ENCODE data around the gene MAEA. TPM values are rescaled to one million over a fixed set of nuclear protein-coding genes. Genes with fewer than 3 reads are reported as not detected.
A peak's percentile ranks its signal among the peaks of the same experiment; 100 is the strongest.

MAEA gene
- total RNA-seq, 4 donors from 2014 or later, result 114 to 211 (median 168) TPM

- no peak for TF ChIP-seq EP300 (IDR thresholded peaks at IDR 0.05; ENCODE audit: low read depth)
- H3K4me1 ChIP-seq, result peaks cover 0 to 11% (median 7%) of the 10 kb centered on the region in 4 donors
- H3K9me3 ChIP-seq, result no peaks in the 10 kb centered on the region
- WGBS, 2 donors (ENCODE audit: low coverage in 1 of 2), result 97% methylated on average over 17 of the region's 20 CpGs; no CpG with 5 or more reads in 1 of the 2 donors
- no peak overlapping the region for H3K4me3 ChIP-seq
- peaks cover 0 to 24% (median 16%) of the 10 kb centered on the region in 4 donors for H3K36me3 ChIP-seq
- in situ Hi-C loops (cut with MboI; ENCODE audit: low pct_ligation_motif_present in 1 of 4, low pct_unique_long_range_greater_than_20kb in 1 of 4, low sequenced_read_pairs in 3 of 4), result loop anchor here in 2 of 4 donors (10.0 kb wide), 1 partner anchor 86 kb away; no protein-coding TSS in a partner anchor
- no peaks in the 10 kb centered on the region for H3K27me3 ChIP-seq
- DNase-seq, result no peak
- no peak overlapping the region for H3K27ac ChIP-seq
- intact Hi-C loops (cut with DNase I; ENCODE audit: low total_unique reads), result no loop called here
Measured at GRCh38 chr4:1340861-1341260, 51.2 kb downstream of the MAEA start.

DNA sequence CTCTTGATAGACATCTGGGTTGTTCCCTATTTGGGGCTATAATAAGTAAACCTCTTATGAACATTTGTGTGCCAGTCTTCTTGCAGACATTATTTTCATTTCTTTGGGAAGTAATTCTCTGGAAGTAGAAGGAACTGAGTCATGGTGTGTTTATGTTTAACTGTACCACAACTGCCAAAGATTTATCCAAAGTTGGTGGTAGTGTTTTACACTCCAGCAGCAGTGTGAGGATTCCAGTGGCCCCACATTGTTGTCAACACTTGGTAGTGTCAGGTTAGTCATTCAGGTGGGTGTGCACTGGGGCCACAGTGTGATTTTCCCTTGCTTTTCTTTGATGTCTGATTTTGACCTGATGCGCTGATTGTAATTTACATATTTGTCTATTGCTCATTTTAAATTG lies 52.3 kb downstream of the MAEA start:
- in situ Hi-C loops (cut with MboI; ENCODE audit: low pct_ligation_motif_present in 1 of 4, low pct_unique_long_range_greater_than_20kb in 1 of 4, low sequenced_read_pairs in 3 of 4) (loop anchor here in 2 of 4 donors (10.0 kb wide), 1 partner anchor 87 kb away; no protein-coding TSS in a partner anchor), intact Hi-C loops (cut with DNase I; ENCODE audit: low total_unique reads) (no loop called here)
- Histone ChIP-seq H3K4me1 (peaks cover 0 to 11% (median 8%) of the 10 kb centered on the region in 4 donors), H3K27ac (no peak overlapping the region), H3K27me3 (no peaks in the 10 kb centered on the region), H3K9me3 (no peaks in the 10 kb centered on the region), H3K4me3 (no peak overlapping the region), H3K36me3 (peaks cover 0 to 24% (median 14%) of the 10 kb centered on the region in 4 donors)
- 96 to 100% methylated on average over 1 of the region's 1 CpG for WGBS, 2 donors (ENCODE audit: low coverage in 1 of 2)
- TF ChIP-seq POLR2A (IDR thresholded peaks at IDR 0.05) (no peak), EP300 (IDR thresholded peaks at IDR 0.05; ENCODE audit: low read depth) (no peak), CTCF (IDR thresholded peaks at IDR 0.05) (no peak), POLR2AphosphoS5 (IDR thresholded peaks at IDR 0.05) (no peak)
- no peak for DNase-seq

DNA sequence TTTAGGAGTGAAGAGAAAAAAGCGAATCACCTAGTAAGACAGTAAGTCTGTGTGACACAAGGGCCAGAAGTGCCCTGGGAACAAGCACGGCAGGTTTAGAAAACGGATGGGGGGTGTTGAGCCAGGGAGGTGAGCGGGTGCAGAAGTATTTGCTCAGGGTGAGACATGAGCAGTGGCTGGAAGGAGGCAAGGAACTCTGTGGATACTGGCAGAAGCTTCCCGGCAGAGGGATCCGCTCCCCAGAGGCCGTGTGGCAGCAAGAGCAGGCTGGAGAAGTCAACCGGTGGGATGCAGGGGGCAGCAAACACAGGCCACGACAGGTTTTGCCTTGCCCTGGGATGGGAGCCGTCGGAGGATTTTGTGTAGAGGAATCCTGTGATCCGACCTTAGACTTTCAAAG lies 55.0 kb downstream of the MAEA start:
- WGBS, 2 donors (ENCODE audit: low coverage in 1 of 2), result 73 to 86% methylated on average over 3 to 12 of the region's 12 CpGs
- no peak for DNase-seq
- in situ Hi-C loops (cut with MboI; ENCODE audit: low pct_ligation_motif_present in 1 of 4, low pct_unique_long_range_greater_than_20kb in 1 of 4, low sequenced_read_pairs in 3 of 4), result loop anchor here in 2 of 4 donors (10.0 kb wide), 1 partner anchor 90 kb away; no protein-coding TSS in a partner anchor

GRCh38 chr4:1345903-1346780 lies 56.5 kb downstream of the MAEA start:
- TF ChIP-seq POLR2AphosphoS5 (IDR thresholded peaks at IDR 0.05), result no peak
- no peak for TF ChIP-seq POLR2A (IDR thresholded peaks at IDR 0.05)
- peak in 1 of 5 experiments; percentile 21 for TF ChIP-seq CTCF (IDR thresholded peaks at IDR 0.05)
- peak overlapping the region; percentile 94 to 100 (median 100) for H3K27ac ChIP-seq
- in situ Hi-C loops (cut with MboI; ENCODE audit: low pct_ligation_motif_present in 1 of 4, low pct_unique_long_range_greater_than_20kb in 1 of 4, low sequenced_read_pairs in 3 of 4) (loop anchor here in 2 of 4 donors (10.0 kb wide), 1 partner anchor 91 kb away; no protein-coding TSS in a partner anchor), intact Hi-C loops (cut with DNase I; ENCODE audit: low total_unique reads) (no loop called here)
- no peaks in the 10 kb centered on the region for H3K36me3 ChIP-seq
- H3K27me3 ChIP-seq, result no peaks in the 10 kb centered on the region
- 2 to 6% methylated on average over 3 to 19 of the region's 76 CpGs for WGBS, 2 donors (ENCODE audit: low coverage in 1 of 2)
- peak overlapping the region; percentile 58 to 96 (median 92) for H3K4me3 ChIP-seq
- no peaks in the 10 kb centered on the region for H3K9me3 ChIP-seq
- peaks cover 10 to 23% (median 20%) of the 10 kb centered on the region in 4 donors for H3K4me1 ChIP-seq
- peak; percentile 54 for DNase-seq

More for the DNA sequence above, 55.0 kb downstream of the MAEA start:
- Histone ChIP-seq H3K4me3 (no peak overlapping the region), H3K4me1 (peaks cover 10 to 23% (median 20%) of the 10 kb centered on the region in 4 donors), H3K27me3 (no peaks in the 10 kb centered on the region), H3K36me3 (peaks cover 0 to 8% (median 4%) of the 10 kb centered on the region in 4 donors), H3K27ac (no peak overlapping the region), H3K9me3 (no peaks in the 10 kb centered on the region)
- intact Hi-C loops (cut with DNase I; ENCODE audit: low total_unique reads), result no loop called here
- TF ChIP-seq POLR2AphosphoS5 (IDR thresholded peaks at IDR 0.05) (no peak), CTCF (IDR thresholded peaks at IDR 0.05) (no peak), EP300 (IDR thresholded peaks at IDR 0.05; ENCODE audit: low read depth) (no peak), POLR2A (IDR thresholded peaks at IDR 0.05) (no peak)

All from transverse colon (tissue), 4 donors.